ENCODE measurements around the gene KRTAP21-2. TPM values are rescaled to one million over a fixed set of nuclear protein-coding genes. Genes with fewer than 3 reads are reported as not detected.

Gene KRTAP21-2
- total RNA-seq, 1 donor from 2014 or later, result not detected

Other genes with a start within 250 kb of the KRTAP21-2 start
- not detected in 2 replicates for gene KRTAP19-5, start 245.1 kb downstream of the KRTAP21-2 start, total RNA-seq
- gene KRTAP19-6, start 205.4 kb downstream of the KRTAP21-2 start, total RNA-seq, result not detected in 2 replicates
- gene KRTAP19-7, start 185.9 kb downstream of the KRTAP21-2 start, total RNA-seq, result not detected in 2 replicates
- not detected in 2 replicates for gene KRTAP22-2, start 156.9 kb downstream of the KRTAP21-2 start, total RNA-seq
- gene KRTAP6-3, start 154.8 kb downstream of the KRTAP21-2 start, total RNA-seq, result not detected in 2 replicates
- not detected in 2 replicates for gene KRTAP6-2, start 148.4 kb downstream of the KRTAP21-2 start, total RNA-seq
- not detected in 2 replicates for gene KRTAP22-1, start 146.2 kb downstream of the KRTAP21-2 start, total RNA-seq
- not detected in 2 replicates for gene KRTAP6-1, start 133.3 kb downstream of the KRTAP21-2 start, total RNA-seq
- gene KRTAP20-1, start 130.8 kb downstream of the KRTAP21-2 start, total RNA-seq, result not detected in 2 replicates
- not detected in 2 replicates for gene KRTAP20-4, start 126.6 kb downstream of the KRTAP21-2 start, total RNA-seq
- not detected in 2 replicates for gene KRTAP20-2, start 112.1 kb downstream of the KRTAP21-2 start, total RNA-seq
- not detected in 2 replicates for gene KRTAP20-3, start 104.4 kb downstream of the KRTAP21-2 start, total RNA-seq
- gene KRTAP21-3, start 28.5 kb downstream of the KRTAP21-2 start, total RNA-seq, result not detected in 2 replicates
- not detected in 2 replicates for gene KRTAP21-1, start 8.2 kb upstream of the KRTAP21-2 start, total RNA-seq
- gene KRTAP8-1, start 66.0 kb upstream of the KRTAP21-2 start, total RNA-seq, result not detected in 2 replicates
- gene KRTAP7-1, start 82.5 kb upstream of the KRTAP21-2 start, total RNA-seq, result not detected in 2 replicates
- gene KRTAP11-1, start 134.3 kb upstream of the KRTAP21-2 start, total RNA-seq, result not detected in 2 replicates

All from lung microvascular endothelial cell (primary cell).